ENCODE data around the gene MTNR1A.

GRCh38 chr4:186602978-186603377 is 47.6 kb upstream of the MTNR1A start:
- TF ChIP-seq POLR2AphosphoS5 (IDR thresholded peaks at IDR 0.05; ENCODE audit: low read depth, low read length) (no peak), TAF1 (IDR thresholded peaks at IDR 0.05; ENCODE audit: borderline replicate concordance, low read depth, low read length) (no peak)

Measured in GM12892 (cell line).